NCI-H2029 treated with DMSO at 0.1 percent for 48 hours (cell line): Measurements from ENCODE around the gene ANAPC16.
"Not testable (repeated sequence)": the region's sequence is repeated elsewhere in the genome, so short reads cannot be mapped to it uniquely, and the experiment has no call there.

ENCODE experiments used
- DNase-seq: peaks from one replicate; lab custom pipeline; 2025; lab: John Stamatoyannopoulos, UW

The ANAPC16 gene

GRCh38 chr10:72215611-72216549 is at the start of gene ANAPC16, which contains the start of gene ASCC1:
Gene ANAPC16 (plus strand): TSS chr10:72216012. CDS start chr10:72223915, 7,903 bp downstream.
Gene ASCC1 (minus strand): TSS chr10:72216276. CDS start chr10:72213298, 2,978 bp downstream.
- DNase-seq, result peak; percentile 56

GRCh38 chr10:72167118-72167517 is 48.7 kb upstream of the ANAPC16 start:
- no peak for DNase-seq

DNA sequence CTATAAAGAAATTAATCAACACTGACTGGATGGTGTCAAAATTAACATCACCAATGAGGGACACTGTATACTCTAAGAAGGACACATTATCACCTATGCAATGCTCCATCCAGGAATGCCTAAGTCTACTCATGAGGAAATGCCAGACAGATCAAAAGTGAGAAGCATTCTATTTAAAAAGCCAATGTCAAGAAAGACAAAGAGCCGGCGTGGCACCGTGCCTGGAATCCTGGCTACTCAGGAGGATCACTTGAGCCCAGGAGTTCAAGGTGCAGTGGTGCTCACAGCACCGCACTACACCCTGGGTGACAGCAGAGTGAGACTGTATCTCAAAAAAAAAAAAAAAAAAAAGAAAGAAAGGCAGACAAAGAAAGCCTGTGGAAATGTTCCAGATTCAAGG is 45.5 kb upstream of the ANAPC16 start:
- no peak for DNase-seq

DNA sequence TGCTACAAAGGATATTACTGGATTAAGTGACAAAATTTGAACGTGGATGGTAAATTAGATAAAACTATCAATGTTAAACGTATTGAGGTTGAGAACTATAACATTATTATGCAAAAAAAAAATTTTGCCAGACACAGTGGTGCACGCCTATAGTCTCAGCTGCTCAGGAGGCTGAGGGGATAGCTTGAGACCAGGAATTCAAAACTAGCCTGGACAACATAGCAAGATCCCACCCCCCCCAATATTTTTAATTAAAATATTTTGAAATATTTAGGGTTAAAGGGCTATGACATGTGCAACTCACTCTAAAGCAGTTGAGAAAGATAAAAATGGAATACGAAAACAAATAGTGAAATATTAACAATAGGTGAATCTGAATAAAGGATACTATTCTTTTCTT is 45.1 kb upstream of the ANAPC16 start:
- DNase-seq, result no peak

DNA sequence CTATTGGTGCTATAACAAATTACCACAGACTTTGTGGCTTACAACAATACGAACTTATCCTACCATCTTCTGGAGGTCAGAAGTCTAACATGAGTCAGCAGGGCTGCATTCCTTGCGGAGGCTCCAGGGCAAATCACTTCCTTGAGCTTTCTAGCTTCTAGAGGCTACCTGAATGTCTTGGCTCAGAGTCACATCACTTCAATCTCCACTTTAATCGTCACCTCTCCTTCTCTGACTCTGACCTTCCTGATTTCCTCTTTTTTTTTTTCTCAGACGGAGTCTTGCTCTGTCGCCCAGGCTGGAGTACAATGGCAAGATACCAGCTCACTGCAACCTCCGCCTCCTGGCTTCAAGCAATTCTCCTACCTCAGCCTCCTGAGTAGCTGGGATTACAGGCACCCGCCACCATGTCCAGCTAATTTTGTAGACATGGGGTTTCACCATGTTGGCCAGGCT is 44.6 kb upstream of the ANAPC16 start:
- no peak for DNase-seq

- no peak for DNase-seq
Measured at GRCh38 chr10:72173262-72173618, 42.6 kb upstream of the ANAPC16 start.

- DNase-seq, result no peak
Measured at GRCh38 chr10:72173619-72174296, 42.1 kb upstream of the ANAPC16 start.

- no peak for DNase-seq
Measured at GRCh38 chr10:72174297-72174662, 41.5 kb upstream of the ANAPC16 start.

DNA sequence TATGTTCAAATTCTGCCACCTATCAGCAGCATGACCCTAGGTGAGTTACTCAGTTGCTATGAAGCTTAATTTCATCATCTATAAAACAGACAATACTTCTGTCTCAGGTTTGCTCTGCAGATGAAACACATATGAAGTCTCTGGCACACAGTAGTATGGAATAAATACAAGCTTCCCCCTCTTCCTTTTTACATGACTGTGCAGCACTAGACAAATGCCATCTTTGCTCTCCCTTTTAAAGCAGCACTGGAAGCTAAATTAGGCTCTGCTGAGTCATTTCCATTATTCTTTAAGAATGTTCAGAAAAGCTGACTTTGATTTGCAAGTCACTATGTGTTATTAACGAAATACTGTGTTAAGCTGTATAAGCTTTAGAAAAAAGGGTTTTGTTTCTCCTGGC is 40.7 kb upstream of the ANAPC16 start:
- DNase-seq, result no peak

- DNase-seq, result no peak
Measured at GRCh38 chr10:72176701-72177100, 39.1 kb upstream of the ANAPC16 start.

- no peak for DNase-seq
Measured at GRCh38 chr10:72177454-72177853, 38.4 kb upstream of the ANAPC16 start.

DNA sequence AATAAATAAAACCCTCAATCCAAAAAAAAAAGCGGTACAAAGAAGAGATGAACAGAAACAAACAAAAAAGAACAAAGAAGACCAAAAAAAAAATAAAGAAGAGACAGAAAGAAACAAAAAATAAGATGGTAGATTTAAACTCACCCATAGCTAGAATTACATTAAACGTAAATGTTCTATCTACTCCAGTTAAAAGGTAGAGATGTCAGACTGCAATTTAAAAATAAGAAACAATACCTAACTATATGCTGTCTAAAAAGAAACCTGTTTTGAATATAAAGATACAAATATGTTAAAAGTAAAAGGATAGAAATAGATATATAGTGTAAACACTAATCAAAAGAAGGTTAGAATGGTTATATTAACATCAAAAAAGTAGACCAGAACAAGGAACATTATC is 31.7 kb upstream of the ANAPC16 start:
- no peak for DNase-seq

GRCh38 chr10:72186258-72186981 is 29.4 kb upstream of the ANAPC16 start:
- DNase-seq, result no peak

- no peak for DNase-seq
Measured at GRCh38 chr10:72186982-72187330, 28.9 kb upstream of the ANAPC16 start.

DNA sequence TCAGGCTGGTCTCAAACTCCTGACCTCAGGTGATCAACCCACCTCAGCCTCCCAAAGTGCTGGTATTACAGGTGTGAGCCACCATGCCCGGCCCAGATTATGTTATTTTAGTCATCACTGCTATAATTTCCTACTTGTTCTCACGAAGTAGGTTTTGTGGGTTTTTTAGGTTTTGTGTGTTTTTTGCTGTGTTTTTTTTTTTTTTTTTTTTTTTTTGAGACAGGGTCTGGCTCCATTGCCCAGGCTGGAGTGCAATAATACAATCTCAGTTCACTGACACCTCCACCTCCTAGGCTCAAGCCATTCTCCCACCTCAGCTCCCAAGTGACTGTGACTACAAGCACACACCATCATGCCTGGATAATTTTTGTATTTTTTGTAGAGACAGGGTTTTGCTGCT is 20.9 kb upstream of the ANAPC16 start:
- DNase-seq, result no peak

- DNase-seq, result no peak
Measured at GRCh38 chr10:72200883-72201282, 14.9 kb upstream of the ANAPC16 start.

- no peak for DNase-seq
Measured at GRCh38 chr10:72201293-72201692, 14.5 kb upstream of the ANAPC16 start.

- no peak for DNase-seq
Measured at GRCh38 chr10:72204296-72204695, 11.5 kb upstream of the ANAPC16 start.

DNA sequence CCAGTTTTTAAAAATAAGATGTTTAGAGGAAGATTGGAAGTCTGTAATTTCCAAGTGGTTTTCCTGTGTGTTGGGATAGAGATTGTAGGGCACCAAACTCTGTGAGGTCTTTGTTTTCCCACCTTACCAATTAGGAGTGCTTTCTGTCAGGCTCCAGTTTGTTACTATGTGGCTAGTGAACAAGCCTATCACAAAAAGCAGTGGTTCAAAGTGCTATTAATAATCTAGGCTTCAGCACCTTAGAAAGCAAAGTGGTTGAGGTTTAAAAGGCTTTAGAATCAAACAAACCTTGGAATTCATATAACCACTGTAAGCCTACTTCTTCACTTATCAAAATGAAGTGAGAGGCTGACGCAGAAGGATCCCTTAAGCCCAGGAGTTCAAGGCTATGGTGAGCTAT is 11.1 kb upstream of the ANAPC16 start:
- DNase-seq, result no peak

GRCh38 chr10:72206511-72207229 is 9.1 kb upstream of the ANAPC16 start:
- DNase-seq, result no peak

- DNase-seq, result not testable (repeated sequence)
Measured at GRCh38 chr10:72208526-72208925, 7.3 kb upstream of the ANAPC16 start.

GRCh38 chr10:72211381-72211780 is 4.4 kb upstream of the ANAPC16 start:
- not testable (repeated sequence) for DNase-seq
